Kidney tubule cell (primary cell): Measurements from ENCODE around the gene C1QTNF12.

Source experiments
- DNase-seq: peaks from one replicate; pipeline ENCODE4 v3.0.0-alpha.2; 2018; ENCODE audit warnings: low spot score

Gene C1QTNF12

GRCh38 chr1:1281533-1282321 lies 35.2 kb upstream of the C1QTNF12 start:
- peak; percentile 92 for DNase-seq

- no peak for DNase-seq
Measured at GRCh38 chr1:1280782-1281481, 34.4 kb upstream of the C1QTNF12 start.

- DNase-seq: no peak
Measured at GRCh38 chr1:1279028-1279427, 32.5 kb upstream of the C1QTNF12 start.

- no peak for DNase-seq
Measured at GRCh38 chr1:1278620-1279019, 32.1 kb upstream of the C1QTNF12 start.

GRCh38 chr1:1275836-1276235 lies 29.3 kb upstream of the C1QTNF12 start:
- DNase-seq: no peak

- no peak for DNase-seq
Measured at GRCh38 chr1:1274931-1275431, 28.5 kb upstream of the C1QTNF12 start.

- no peak for DNase-seq
Measured at GRCh38 chr1:1274299-1274930, 27.9 kb upstream of the C1QTNF12 start.

GRCh38 chr1:1273512-1274298 lies 27.2 kb upstream of the C1QTNF12 start, which contains the start of gene UBE2J2:
TSS of gene UBE2J2 (minus strand) at chr1:1273854. CDS start at chr1:1267992, 5,862 bp downstream.
- peak; percentile 89 for DNase-seq

- DNase-seq: no peak
Measured at GRCh38 chr1:1273209-1273511, 26.6 kb upstream of the C1QTNF12 start.

- DNase-seq: peak; percentile 91
Measured at GRCh38 chr1:1272341-1273208, 26.1 kb upstream of the C1QTNF12 start.

GRCh38 chr1:1270813-1271212 lies 24.3 kb upstream of the C1QTNF12 start:
- peak; percentile 58 for DNase-seq

- DNase-seq: no peak
Measured at GRCh38 chr1:1268284-1268682, 21.8 kb upstream of the C1QTNF12 start.

GRCh38 chr1:1267488-1268283 lies 21.2 kb upstream of the C1QTNF12 start:
- DNase-seq: no peak

- peak; percentile 96 for DNase-seq
Measured at GRCh38 chr1:1264868-1265272, 18.3 kb upstream of the C1QTNF12 start.

GRCh38 chr1:1264026-1264425 lies 17.5 kb upstream of the C1QTNF12 start:
- DNase-seq: no peak

GRCh38 chr1:1262758-1263157 lies 16.2 kb upstream of the C1QTNF12 start:
- no peak for DNase-seq

GRCh38 chr1:1262071-1262470 lies 15.5 kb upstream of the C1QTNF12 start:
- no peak for DNase-seq

- no peak for DNase-seq
Measured at GRCh38 chr1:1260843-1261560, 14.5 kb upstream of the C1QTNF12 start.

- no peak for DNase-seq
Measured at GRCh38 chr1:1259951-1260600, 13.6 kb upstream of the C1QTNF12 start.
